ENCODE measurements around the gene PC. TPM values are rescaled to one million over a fixed set of nuclear protein-coding genes. Genes with fewer than 3 reads are reported as not detected.

The PC gene
- total and polyA plus RNA-seq, 9 of the 15 experiments (the other 6 are each of a cell fraction or from before 2014, with no cell fraction given): 0.94 to 38.0 (median 8.7) TPM

DNA sequence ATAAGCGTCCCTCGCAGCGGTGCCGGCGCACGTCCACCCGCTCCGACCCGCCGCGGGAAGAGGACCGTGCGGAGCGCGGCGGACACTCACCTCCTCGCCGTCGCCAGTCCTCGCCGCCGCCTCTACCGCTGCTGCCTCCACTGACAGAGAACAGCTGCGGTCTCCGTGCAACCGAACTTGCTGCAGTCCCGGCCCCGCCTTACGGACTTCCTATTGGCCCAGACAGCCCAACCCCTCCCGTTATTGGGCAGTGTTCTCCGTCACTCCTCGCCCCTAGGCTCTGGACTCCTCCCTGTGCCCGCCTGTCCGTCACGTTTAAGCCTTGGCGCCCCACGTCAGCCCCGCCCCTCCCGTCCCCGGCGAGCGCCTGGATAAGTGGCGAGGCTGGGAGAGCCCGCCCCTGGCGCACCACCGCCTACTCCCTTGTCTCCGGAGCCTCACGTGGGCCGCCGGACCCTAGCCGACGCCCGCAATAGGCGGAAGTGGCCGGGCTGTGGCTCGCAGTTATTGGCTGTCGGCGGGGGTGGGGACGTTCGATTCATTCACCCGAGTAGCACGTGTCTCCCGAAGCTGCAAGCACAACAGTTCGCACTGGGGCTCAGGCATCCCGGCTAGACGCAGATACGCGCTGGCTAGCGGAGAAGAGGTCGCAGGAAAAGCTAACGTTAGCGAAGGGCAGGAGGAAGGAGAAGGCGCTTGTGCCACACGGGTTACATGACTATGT, at the start of gene PC (continued):
- TF ChIP-seq, protein P1, sequence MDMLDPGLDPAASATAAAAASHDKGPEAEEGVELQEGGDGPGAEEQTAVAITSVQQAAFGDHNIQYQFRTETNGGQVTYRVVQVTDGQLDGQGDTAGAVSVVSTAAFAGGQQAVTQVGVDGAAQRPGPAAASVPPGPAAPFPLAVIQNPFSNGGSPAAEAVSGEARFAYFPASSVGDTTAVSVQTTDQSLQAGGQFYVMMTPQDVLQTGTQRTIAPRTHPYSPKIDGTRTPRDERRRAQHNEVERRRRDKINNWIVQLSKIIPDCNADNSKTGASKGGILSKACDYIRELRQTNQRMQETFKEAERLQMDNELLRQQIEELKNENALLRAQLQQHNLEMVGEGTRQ (CRISPR knock-in tag; IDR thresholded peaks at IDR 0.05): peak; percentile 98
- TF ChIP-seq ZNF24 (IDR thresholded peaks at IDR 0.05) (0 out of 2 replicates have a peak, but pooled peaks have one; percentile 12), ZBTB1 (CRISPR knock-in tag; IDR thresholded peaks at IDR 0.05; ENCODE audit: borderline replicate concordance, low read depth) (no peak; the same call in 1 of the 2 replicates), CREB1 (IDR thresholded peaks at IDR 0.05) (peak; percentile 60), CREB1 (CRISPR knock-in tag; IDR thresholded peaks at IDR 0.05) (peak; percentile 75), ESRRA (IDR thresholded peaks at IDR 0.05; ENCODE audit: borderline replicate concordance, low read depth) (peak; percentile 82), RNF2 (IDR thresholded peaks at IDR 0.05) (peak; percentile 92), ZBTB8A (IDR thresholded peaks at IDR 0.05; ENCODE audit: partially characterized antibody) (no peak), NFE2L1 (tag; IDR thresholded peaks at IDR 0.05; ENCODE audit: borderline replicate concordance, low read depth) (no peak), IFI16 (CRISPR knock-in tag; IDR thresholded peaks at IDR 0.05) (no peak), ZNF316 (IDR thresholded peaks at IDR 0.05) (peak; percentile 22; the same call in 1 of the 2 replicates), LCOR (CRISPR knock-in tag; IDR thresholded peaks at IDR 0.05) (peak; percentile 96), ZNF696 (CRISPR knock-in tag; conservative IDR thresholded peaks at IDR 0.05) (no peak), HNRNPK (IDR thresholded peaks at IDR 0.05; ENCODE audit: low read depth, low read length, poor library complexity, severe bottlenecking) (peak; percentile 13), FUS (optimal IDR thresholded peaks at IDR 0.05; ENCODE audit: low read depth, low read length) (no peak), LARP7 (IDR thresholded peaks at IDR 0.05) (0 out of 2 replicates have a peak, but pooled peaks have one; percentile 14), RAD51 (IDR thresholded peaks at IDR 0.05; ENCODE audit: borderline replicate concordance, low read depth) (peak; percentile 93), ZNF778 (CRISPR knock-in tag; IDR thresholded peaks at IDR 0.05) (no peak), SLC30A9 (CRISPR knock-in tag; IDR thresholded peaks at IDR 0.05) (no peak), ZNF431 (CRISPR knock-in tag; IDR thresholded peaks at IDR 0.05) (0 out of 2 replicates have a peak, but pooled peaks have one; percentile 19), GABPB1 (CRISPR knock-in tag; IDR thresholded peaks at IDR 0.05) (peak; percentile 86)
- TF ChIP-seq, protein P2, sequence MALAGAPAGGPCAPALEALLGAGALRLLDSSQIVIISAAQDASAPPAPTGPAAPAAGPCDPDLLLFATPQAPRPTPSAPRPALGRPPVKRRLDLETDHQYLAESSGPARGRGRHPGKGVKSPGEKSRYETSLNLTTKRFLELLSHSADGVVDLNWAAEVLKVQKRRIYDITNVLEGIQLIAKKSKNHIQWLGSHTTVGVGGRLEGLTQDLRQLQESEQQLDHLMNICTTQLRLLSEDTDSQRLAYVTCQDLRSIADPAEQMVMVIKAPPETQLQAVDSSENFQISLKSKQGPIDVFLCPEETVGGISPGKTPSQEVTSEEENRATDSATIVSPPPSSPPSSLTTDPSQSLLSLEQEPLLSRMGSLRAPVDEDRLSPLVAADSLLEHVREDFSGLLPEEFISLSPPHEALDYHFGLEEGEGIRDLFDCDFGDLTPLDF (CRISPR knock-in tag; IDR thresholded peaks at IDR 0.05): peak; percentile 71; the same call in 1 of the 2 replicates
- TF ChIP-seq, protein P3, sequence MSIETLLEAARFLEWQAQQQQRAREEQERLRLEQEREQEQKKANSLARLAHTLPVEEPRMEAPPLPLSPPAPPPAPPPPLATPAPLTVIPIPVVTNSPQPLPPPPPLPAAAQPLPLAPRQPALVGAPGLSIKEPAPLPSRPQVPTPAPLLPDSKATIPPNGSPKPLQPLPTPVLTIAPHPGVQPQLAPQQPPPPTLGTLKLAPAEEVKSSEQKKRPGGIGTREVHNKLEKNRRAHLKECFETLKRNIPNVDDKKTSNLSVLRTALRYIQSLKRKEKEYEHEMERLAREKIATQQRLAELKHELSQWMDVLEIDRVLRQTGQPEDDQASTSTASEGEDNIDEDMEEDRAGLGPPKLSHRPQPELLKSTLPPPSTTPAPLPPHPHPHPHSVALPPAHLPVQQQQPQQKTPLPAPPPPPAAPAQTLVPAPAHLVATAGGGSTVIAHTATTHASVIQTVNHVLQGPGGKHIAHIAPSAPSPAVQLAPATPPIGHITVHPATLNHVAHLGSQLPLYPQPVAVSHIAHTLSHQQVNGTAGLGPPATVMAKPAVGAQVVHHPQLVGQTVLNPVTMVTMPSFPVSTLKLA (conservative IDR thresholded peaks at IDR 0.05): peak; percentile 100
- TF ChIP-seq, protein P4, sequence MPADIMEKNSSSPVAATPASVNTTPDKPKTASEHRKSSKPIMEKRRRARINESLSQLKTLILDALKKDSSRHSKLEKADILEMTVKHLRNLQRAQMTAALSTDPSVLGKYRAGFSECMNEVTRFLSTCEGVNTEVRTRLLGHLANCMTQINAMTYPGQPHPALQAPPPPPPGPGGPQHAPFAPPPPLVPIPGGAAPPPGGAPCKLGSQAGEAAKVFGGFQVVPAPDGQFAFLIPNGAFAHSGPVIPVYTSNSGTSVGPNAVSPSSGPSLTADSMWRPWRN (IDR thresholded peaks at IDR 0.05; ENCODE audit: low read depth): 0 out of 2 replicates have a peak, but pooled peaks have one; percentile 29
- TF ChIP-seq, protein P5, sequence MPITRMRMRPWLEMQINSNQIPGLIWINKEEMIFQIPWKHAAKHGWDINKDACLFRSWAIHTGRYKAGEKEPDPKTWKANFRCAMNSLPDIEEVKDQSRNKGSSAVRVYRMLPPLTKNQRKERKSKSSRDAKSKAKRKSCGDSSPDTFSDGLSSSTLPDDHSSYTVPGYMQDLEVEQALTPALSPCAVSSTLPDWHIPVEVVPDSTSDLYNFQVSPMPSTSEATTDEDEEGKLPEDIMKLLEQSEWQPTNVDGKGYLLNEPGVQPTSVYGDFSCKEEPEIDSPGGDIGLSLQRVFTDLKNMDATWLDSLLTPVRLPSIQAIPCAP (CRISPR knock-in tag; IDR thresholded peaks at IDR 0.05; ENCODE audit: borderline replicate concordance): no peak
